Measurements from ENCODE around the gene HPSE2. TPM values are rescaled to one million over a fixed set of nuclear protein-coding genes. Genes with fewer than 3 reads are reported as not detected.

The HPSE2 gene
- total RNA-seq: under 0.01 TPM in 2 replicates

GRCh38 chr10:99235658-99236626 lies at the start of gene HPSE2:
Gene HPSE2 (minus strand): TSS chr10:99235852.

GRCh38 chr10:98446661-98447221 lies 788.9 kb downstream of the HPSE2 start, which contains the start of gene HPS1:
Gene HPS1 (minus strand): TSS chr10:98446935. CDS start chr10:98443240, 3,695 bp downstream.

GRCh38 chr10:98414932-98415730 lies 820.5 kb downstream of the HPSE2 start, which contains the start of gene PYROXD2:
Gene PYROXD2 (minus strand): TSS chr10:98415182. CDS start chr10:98415135, 47 bp downstream.

Small RNA genes lying within 50 kb of the gene (small RNA-seq; reads per million reads assigned to genes)
- gene MIR4685 (0.08 reads per million), gene MIR6507 (not detected)

Other genes starting within 250 kb of the HPSE2 start
- gene CNNM1, start 93.5 kb upstream of the HPSE2 start, total RNA-seq: 0.59 and 0.73 TPM in 2 replicates
- 19.8 and 27.6 TPM in 2 replicates for gene GOT1, start 194.8 kb upstream of the HPSE2 start, total RNA-seq